Right atrium auricular region (tissue), 2 donors: ENCODE measurements around the gene PRUNE2. TPM values are rescaled to one million over a fixed set of nuclear protein-coding genes. Genes with fewer than 3 reads are reported as not detected.

Experiments
- DNase-seq: peaks from one replicate; pipeline ENCODE4 v3.0.0-alpha.2; 2019; ENCODE audit warnings: low spot score
- H3K27ac ChIP-seq, 2 donors: fragments of 200-600 bp; sonication (generic); 1 replicate in 1 of 2; 2 replicates in 1 of 2; pipeline ENCODE4 v1.5.1; 2016 to 2019
- H3K27me3 ChIP-seq, 2 donors: fragments of 200-600 bp; sonication (generic); one replicate each; pipeline versions ENCODE4 v1.5.1 to v1.6.0; 2017 to 2019
- H3K36me3 ChIP-seq: fragments of 200-600 bp; sonication (generic); one replicate; pipeline ENCODE4 v1.5.1; 2016
- H3K4me1 ChIP-seq, 2 donors: fragments of 200-600 bp; sonication (generic); one replicate each; pipeline versions ENCODE4 v1.5.1 to v1.6.0; 2017 to 2019
- H3K4me3 ChIP-seq, 2 donors: fragments of 200-600 bp; sonication (generic); 1 replicate in 1 of 2; 2 replicates in 1 of 2; pipeline ENCODE4 v1.5.1; 2017 to 2019; ENCODE audit warnings: mild to moderate bottlenecking in 1 of 2, moderate library complexity in 1 of 2
- H3K9me3 ChIP-seq, 2 donors: fragments of 200-600 bp; sonication (generic); one replicate each; pipeline ENCODE4 v1.5.1; 2019
- CTCF ChIP-seq, 2 donors: fragments of 200-600 bp; sonication (generic); IDR thresholded peaks; one replicate each; pipeline ENCODE4 v1.5.1; 2019; ENCODE audit warnings: antibody characterized with exemption in 2 of 2
- total RNA-seq, 2 donors: library from RNA; depleted of rRNA; stranded (reverse); fragments of >200 nt; gene quantifications; one replicate each; pipeline ENCODE4 v1.1.0, GENCODE V29; 2016

The PRUNE2 gene
- total RNA-seq, 2 donors from 2014 or later = 15.4 to 28.5 TPM

- no peaks in the 10 kb centered on the region for H3K4me1 ChIP-seq
- H3K27me3 ChIP-seq = no peaks in the 10 kb centered on the region
- no peak overlapping the region for H3K4me3 ChIP-seq
- no peaks in the 10 kb centered on the region for H3K36me3 ChIP-seq
- DNase-seq = no peak
- H3K9me3 ChIP-seq = peaks cover 0 to 7% of the 10 kb centered on the region in 2 donors
- no peak overlapping the region for H3K27ac ChIP-seq
- TF ChIP-seq CTCF (IDR thresholded peaks at IDR 0.05) = no peak
Measured at GRCh38 chr9:76741524-76741923, 164.4 kb downstream of the PRUNE2 start.

- Histone ChIP-seq H3K4me1 (no peaks in the 10 kb centered on the region), H3K4me3 (no peak overlapping the region), H3K9me3 (no peaks in the 10 kb centered on the region), H3K27me3 (no peaks in the 10 kb centered on the region), H3K36me3 (no peaks in the 10 kb centered on the region), H3K27ac (no peak overlapping the region)
- no peak for DNase-seq
- no peak for TF ChIP-seq CTCF (IDR thresholded peaks at IDR 0.05)
Measured at GRCh38 chr9:76738402-76738801, 167.5 kb downstream of the PRUNE2 start.

- Histone ChIP-seq H3K27ac (no peak overlapping the region), H3K27me3 (no peaks in the 10 kb centered on the region), H3K4me1 (no peaks in the 10 kb centered on the region), H3K9me3 (no peaks in the 10 kb centered on the region), H3K4me3 (no peak overlapping the region), H3K36me3 (no peaks in the 10 kb centered on the region)
- DNase-seq = no peak
- no peak for TF ChIP-seq CTCF (IDR thresholded peaks at IDR 0.05)
Measured at GRCh38 chr9:76737154-76737902, 168.6 kb downstream of the PRUNE2 start.

- Histone ChIP-seq H3K36me3 (no peaks in the 10 kb centered on the region), H3K4me1 (no peaks in the 10 kb centered on the region), H3K9me3 (no peaks in the 10 kb centered on the region), H3K27ac (no peak overlapping the region), H3K27me3 (no peaks in the 10 kb centered on the region), H3K4me3 (no peak overlapping the region)
- no peak for DNase-seq
- no peak for TF ChIP-seq CTCF (IDR thresholded peaks at IDR 0.05)
Measured at GRCh38 chr9:76734716-76735115, 171.2 kb downstream of the PRUNE2 start.

GRCh38 chr9:76733096-76733495, 172.8 kb downstream of the PRUNE2 start:
- no peaks in the 10 kb centered on the region for H3K9me3 ChIP-seq
- no peaks in the 10 kb centered on the region for H3K27me3 ChIP-seq
- no peak for TF ChIP-seq CTCF (IDR thresholded peaks at IDR 0.05)
- no peaks in the 10 kb centered on the region for H3K4me1 ChIP-seq
- no peak overlapping the region for H3K4me3 ChIP-seq
- H3K36me3 ChIP-seq = no peaks in the 10 kb centered on the region
- no peak for DNase-seq
- no peak overlapping the region for H3K27ac ChIP-seq
